ENCODE measurements around the gene GRIA4.

DNA sequence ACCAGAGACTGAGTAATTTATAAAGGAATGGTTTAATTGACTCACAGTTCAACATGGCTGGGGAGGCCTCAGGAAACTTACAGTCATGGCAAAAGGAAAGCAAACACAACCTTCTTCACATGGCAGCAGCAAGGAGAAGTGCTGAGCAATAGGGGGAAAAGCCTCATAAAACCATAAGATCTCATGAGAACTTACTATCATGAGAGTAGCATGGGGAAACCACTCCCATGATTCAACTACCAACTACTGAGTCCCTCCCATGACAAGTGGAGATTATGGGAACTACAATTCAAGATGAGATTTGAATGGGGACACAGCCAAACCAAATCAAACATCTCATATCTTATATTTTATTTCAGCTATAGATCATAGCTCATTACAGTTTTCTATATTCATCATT, 33.0 kb downstream of the GRIA4 start:
- TF ChIP-seq, protein P1, sequence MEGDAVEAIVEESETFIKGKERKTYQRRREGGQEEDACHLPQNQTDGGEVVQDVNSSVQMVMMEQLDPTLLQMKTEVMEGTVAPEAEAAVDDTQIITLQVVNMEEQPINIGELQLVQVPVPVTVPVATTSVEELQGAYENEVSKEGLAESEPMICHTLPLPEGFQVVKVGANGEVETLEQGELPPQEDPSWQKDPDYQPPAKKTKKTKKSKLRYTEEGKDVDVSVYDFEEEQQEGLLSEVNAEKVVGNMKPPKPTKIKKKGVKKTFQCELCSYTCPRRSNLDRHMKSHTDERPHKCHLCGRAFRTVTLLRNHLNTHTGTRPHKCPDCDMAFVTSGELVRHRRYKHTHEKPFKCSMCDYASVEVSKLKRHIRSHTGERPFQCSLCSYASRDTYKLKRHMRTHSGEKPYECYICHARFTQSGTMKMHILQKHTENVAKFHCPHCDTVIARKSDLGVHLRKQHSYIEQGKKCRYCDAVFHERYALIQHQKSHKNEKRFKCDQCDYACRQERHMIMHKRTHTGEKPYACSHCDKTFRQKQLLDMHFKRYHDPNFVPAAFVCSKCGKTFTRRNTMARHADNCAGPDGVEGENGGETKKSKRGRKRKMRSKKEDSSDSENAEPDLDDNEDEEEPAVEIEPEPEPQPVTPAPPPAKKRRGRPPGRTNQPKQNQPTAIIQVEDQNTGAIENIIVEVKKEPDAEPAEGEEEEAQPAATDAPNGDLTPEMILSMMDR (IDR thresholded peaks at IDR 0.05): no peak
- TF ChIP-seq EZH2 (IDR thresholded peaks at IDR 0.05) (no peak), EZH2phosphoT487 (IDR thresholded peaks at IDR 0.05) (no peak)

All from neural progenitor cell (in vitro differentiated cells).